GM23338 (cell line): ENCODE results near the gene ABRAXAS1. TPM values are rescaled to one million over a fixed set of nuclear protein-coding genes. Genes with fewer than 3 reads are reported as not detected.
"Not testable (repeated sequence)": the region's sequence is repeated elsewhere in the genome, so short reads cannot be mapped to it uniquely, and the experiment has no call there.

Experiments used
- ATAC-seq: fragments of 200-7000 bp; cut with Tn5 transposase; 3 replicates; pipeline ENCODE4 v1.9.1; 2020
- DNase-seq: peaks from one replicate; pipeline ENCODE4 v3.0.0-alpha.2; 2015; ENCODE audit warnings: low spot score
- H2AFZ ChIP-seq: fragments of 200-600 bp; sonication (generic); 2 replicates; pipeline ENCODE4 v1.8.0; 2016; ENCODE audit warnings: antibody characterized with exemption, mild to moderate bottlenecking, moderate library complexity
- H3F3A ChIP-seq: fragments of 200-600 bp; sonication (generic); replicated peaks from 2 replicates; pipeline ENCODE4 v1.8.0; 2017; ENCODE audit warnings: antibody characterized with exemption, mixed run types, low read depth
- H3K27ac ChIP-seq: fragments of 200-600 bp; sonication (generic); 2 replicates; pipeline ENCODE4 v1.6.1; 2016; ENCODE audit warnings: low read depth
- H3K27me3 ChIP-seq: fragments of 200-600 bp; sonication (generic); 2 replicates; pipeline ENCODE4 v1.8.0; 2016; ENCODE audit warnings: mild to moderate bottlenecking, mixed run types, moderate library complexity; ENCODE audit not compliant: insufficient read depth
- H3K36me3 ChIP-seq: fragments of 200-600 bp; sonication (generic); 2 replicates; pipeline ENCODE4 v1.8.0; 2016; ENCODE audit warnings: mild to moderate bottlenecking; ENCODE audit not compliant: insufficient read depth
- H3K4me1 ChIP-seq: fragments of 200-600 bp; sonication (generic); 2 replicates; pipeline ENCODE4 v1.8.0; 2016; ENCODE audit warnings: mild to moderate bottlenecking, moderate library complexity; ENCODE audit not compliant: insufficient read depth
- H3K4me2 ChIP-seq: fragments of 200-600 bp; sonication (generic); 2 replicates; pipeline ENCODE4 v1.7.1; 2017; ENCODE audit warnings: mixed run types
- H3K4me3 ChIP-seq: fragments of 200-600 bp; sonication (generic); 2 replicates; pipeline ENCODE4 v1.6.1; 2016; ENCODE audit warnings: mixed run types
- H3K79me2 ChIP-seq: fragments of 200-600 bp; sonication (generic); replicated peaks from 2 replicates; pipeline ENCODE4 v1.8.0; 2017; ENCODE audit warnings: mild to moderate bottlenecking; ENCODE audit not compliant: insufficient read depth
- H3K9me2 ChIP-seq: fragments of 200-600 bp; sonication (generic); 2 replicates; pipeline ENCODE4 v1.8.0; 2017; ENCODE audit not compliant: insufficient read depth
- H4K20me1 ChIP-seq: fragments of 200-600 bp; sonication (generic); replicated peaks from 2 replicates; pipeline ENCODE4 v1.8.0; 2017; ENCODE audit warnings: mild to moderate bottlenecking; ENCODE audit not compliant: insufficient read depth
- H3K27ac Mint-ChIP-seq: 2 replicates; pipeline ENCODE4 v1.8.0; 2020; ENCODE audit warnings: inconsistent platforms, mild to moderate bottlenecking, moderate library complexity, mixed read lengths
- H3K27me3 Mint-ChIP-seq: 3 replicates; pipeline ENCODE4 v1.8.0; 2022; ENCODE audit warnings: low read depth, mild to moderate bottlenecking, moderate library complexity, mixed read lengths, inconsistent platforms; ENCODE audit not compliant: insufficient read depth, poor library complexity
- H3K36me3 Mint-ChIP-seq: 3 replicates; pipeline ENCODE4 v1.8.0; 2021; ENCODE audit warnings: low read depth, mild to moderate bottlenecking, inconsistent platforms, moderate library complexity, mixed read lengths
- H3K4me1 Mint-ChIP-seq: 3 replicates; pipeline ENCODE4 v1.8.0; 2020; ENCODE audit warnings: mild to moderate bottlenecking, inconsistent platforms, mixed read lengths
- H3K4me3 Mint-ChIP-seq: 3 replicates; pipeline ENCODE4 v1.8.0; 2021; ENCODE audit warnings: moderate library complexity, mild to moderate bottlenecking, inconsistent platforms, mixed read lengths
- H3K9me3 Mint-ChIP-seq: 3 replicates; pipeline ENCODE4 v1.8.0; 2020; ENCODE audit warnings: moderate library complexity, mild to moderate bottlenecking, inconsistent platforms, mixed read lengths
- CTCF ChIP-seq, 2 experiments: fragments of 200-600 bp in 1 of 2; sonication (generic) in 1 of 2; conservative IDR thresholded peaks; 2 replicates each; pipeline versions ENCODE4 v1.5.1 to v1.6.1; 2016 to 2017; ENCODE audit warnings: antibody characterized with exemption in 2 of 2, low read depth in 2 of 2, mild to moderate bottlenecking in 2 of 2, moderate library complexity in 1 of 2
- EZH2 ChIP-seq: fragments of 200-600 bp; sonication (generic); IDR thresholded peaks from one replicate; pipeline ENCODE4 v1.8.0; 2017; ENCODE audit warnings: antibody characterized with exemption, mild to moderate bottlenecking, low read depth; ENCODE audit not compliant: unreplicated experiment
- NANOG ChIP-seq: IDR thresholded peaks from 2 replicates; pipeline ENCODE4 v1.6.1; 2016; ENCODE audit warnings: antibody characterized with exemption, borderline replicate concordance
- POLR2AphosphoS5 ChIP-seq: IDR thresholded peaks from 2 replicates; pipeline ENCODE4 v1.6.1; 2016; ENCODE audit warnings: antibody characterized with exemption, low read depth
- ZNF114 ChIP-seq: fragments of 250-450 bp; sonication (Bioruptor Pico); IDR thresholded peaks from 2 replicates; pipeline ENCODE4 v1.5.0; 2020; ENCODE audit warnings: mild to moderate bottlenecking, moderate library complexity
- ZNF331 ChIP-seq: fragments of 250-450 bp; sonication (Bioruptor Pico); IDR thresholded peaks from 2 replicates; pipeline ENCODE4 v1.5.0; 2020; ENCODE audit warnings: low read depth, mild to moderate bottlenecking, moderate library complexity
- polyA plus RNA-seq: library from polyadenylated mRNA; unstranded; fragments of >200 nt; fragmentation: Nextera tagmentation; extraction: Ambion mirVana; gene quantifications from 2 replicates; pipeline ENCODE4 v1.2.1, GENCODE V29; 2016
- total RNA-seq: library from RNA; depleted of rRNA; stranded (reverse); fragments of >200 nt; shearing (Covaris generic); gene quantifications from 2 replicates; pipeline ENCODE4 v1.2.3, GENCODE V29; 2014

ABRAXAS1 gene
- total and polyA plus RNA-seq, 2 experiments from 2014 or later: 8.0 to 25.2 TPM

GRCh38 chr4:83501671-83502070 is 16.8 kb upstream of the ABRAXAS1 start:
- not testable (repeated sequence) for H3K4me3 Mint-ChIP-seq, DNase-seq, H3K27ac ChIP-seq, H4K20me1 ChIP-seq, H3K27me3 ChIP-seq, H2AFZ ChIP-seq, H3K79me2 ChIP-seq, H3K4me1 ChIP-seq, H3K36me3 ChIP-seq, H3K4me1 Mint-ChIP-seq, H3K9me3 Mint-ChIP-seq, H3K9me2 ChIP-seq, ATAC-seq, H3K4me2 ChIP-seq, H3F3A ChIP-seq, H3K27me3 Mint-ChIP-seq, H3K36me3 Mint-ChIP-seq, H3K4me3 ChIP-seq, H3K27ac Mint-ChIP-seq

GRCh38 chr4:83498187-83498586 is 13.3 kb upstream of the ABRAXAS1 start:
- Histone ChIP-seq H4K20me1 (no peaks in the 10 kb centered on the region), H3K4me3 (no peak overlapping the region), H3K36me3 (no peaks in the 10 kb centered on the region), H3K4me1 (no peaks in the 10 kb centered on the region), H3K9me2 (no peaks in the 10 kb centered on the region), H3K27me3 (no peaks in the 10 kb centered on the region), H3K4me2 (no peak overlapping the region), H2AFZ (peak overlapping the region; percentile 19; the same call in 1 of the 2 replicates), H3K79me2 (no peaks in the 10 kb centered on the region), H3K27ac (no peak overlapping the region), H3F3A (no peaks in the 10 kb centered on the region)
- Mint-ChIP-seq H3K9me3 (no peaks in the 10 kb centered on the region), H3K4me3 (no peak overlapping the region), H3K27me3 (peaks cover 3% of the 10 kb centered on the region), H3K4me1 (no peaks in the 10 kb centered on the region), H3K36me3 (no peaks in the 10 kb centered on the region), H3K27ac (no peak overlapping the region)
- ATAC-seq (no peak), DNase-seq (no peak)
- no peak for TF ChIP-seq ZNF331 (CRISPR knock-in tag)
- TF ChIP-seq POLR2AphosphoS5: no peak
- TF ChIP-seq NANOG: no peak
- TF ChIP-seq CTCF (conservative IDR thresholded peaks at IDR 0.05; ENCODE audit: low read depth in 2 of 2): no peak
- no peak for TF ChIP-seq EZH2
- no peak for TF ChIP-seq ZNF114 (CRISPR knock-in tag)

GRCh38 chr4:83496085-83496917 is 11.4 kb upstream of the ABRAXAS1 start:
- not testable (repeated sequence) for H3F3A ChIP-seq, H3K36me3 ChIP-seq, H3K4me3 Mint-ChIP-seq, ATAC-seq, H3K36me3 Mint-ChIP-seq, DNase-seq, H3K9me3 Mint-ChIP-seq, H3K27me3 ChIP-seq, H3K4me1 ChIP-seq, H3K4me3 ChIP-seq, H3K27me3 Mint-ChIP-seq, H4K20me1 ChIP-seq, H3K4me1 Mint-ChIP-seq, H3K79me2 ChIP-seq, H3K9me2 ChIP-seq, H3K4me2 ChIP-seq, H3K27ac Mint-ChIP-seq, H3K27ac ChIP-seq
- H2AFZ ChIP-seq: peak overlapping the region; percentile 72; the same call in 1 of the 2 replicates
